Muscle layer of duodenum (tissue), 2 donors: ENCODE results near the gene PARVG.

ENCODE experiments used
- H3K27ac ChIP-seq: one replicate; pipeline ENCODE4 v1.7.0; 2013; ENCODE audit warnings: mild to moderate bottlenecking, low read length
- H3K27me3 ChIP-seq: one replicate; pipeline ENCODE4 v1.7.0; 2013; ENCODE audit warnings: low read depth, mild to moderate bottlenecking, control low read depth, low read length
- H3K36me3 ChIP-seq, 2 donors: one replicate each; pipeline ENCODE4 v1.7.0; 2013; ENCODE audit warnings: low read length in 2 of 2, control low read depth in 1 of 2, mild to moderate bottlenecking in 1 of 2; ENCODE audit not compliant: insufficient read depth in 2 of 2, control insufficient read depth in 1 of 2
- H3K4me1 ChIP-seq, 2 donors: one replicate each; pipeline ENCODE4 v1.7.0; 2013; ENCODE audit warnings: low read length in 2 of 2, mild to moderate bottlenecking in 2 of 2, control low read depth in 1 of 2, moderate library complexity in 1 of 2; ENCODE audit not compliant: insufficient read depth in 2 of 2, control insufficient read depth in 1 of 2
- H3K4me3 ChIP-seq, 2 donors: one replicate each; pipeline ENCODE4 v1.7.0; 2013; ENCODE audit warnings: low read length in 2 of 2, low read depth in 1 of 2, mild to moderate bottlenecking in 1 of 2
- H3K9me3 ChIP-seq, 2 donors: one replicate each; pipeline ENCODE4 v1.7.0; 2013; ENCODE audit warnings: low read length in 2 of 2, control low read depth in 1 of 2, mild to moderate bottlenecking in 1 of 2; ENCODE audit not compliant: control insufficient read depth in 1 of 2
- donor health status: healthy.

PARVG gene

GRCh38 chr22:44247346-44247745 lies 66.6 kb downstream of the PARVG start:
- Histone ChIP-seq H3K36me3 (peaks cover 0 to 33% of the 10 kb centered on the region in 2 donors), H3K27ac (no peak overlapping the region), H3K4me3 (no peak overlapping the region), H3K9me3 (peaks cover 0 to 12% of the 10 kb centered on the region in 2 donors), H3K27me3 (no peaks in the 10 kb centered on the region), H3K4me1 (no peaks in the 10 kb centered on the region)

- Histone ChIP-seq H3K9me3 (peaks cover 0 to 12% of the 10 kb centered on the region in 2 donors), H3K36me3 (peaks cover 0 to 33% of the 10 kb centered on the region in 2 donors)
Observed at GRCh38 chr22:44247923-44248892, 67.5 kb downstream of the PARVG start.

DNA sequence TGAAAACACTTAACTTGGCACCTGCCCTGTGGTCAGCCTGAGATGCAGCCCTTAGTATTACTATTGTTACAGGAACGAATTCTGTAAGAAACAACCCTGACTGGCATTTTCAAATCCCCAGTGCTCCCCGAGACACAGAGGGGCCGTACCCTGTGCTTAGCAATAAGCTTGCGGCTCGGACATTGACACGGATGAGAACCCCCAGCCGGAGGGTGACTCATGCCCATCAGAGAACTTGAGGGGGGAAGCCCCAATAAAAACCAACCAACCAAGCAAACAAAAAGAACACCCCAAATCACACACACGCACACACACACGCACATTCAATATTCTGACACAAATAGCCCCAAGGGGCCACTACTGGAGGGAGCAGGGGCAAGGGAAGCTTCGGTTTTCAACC lies 68.2 kb downstream of the PARVG start:
- Histone ChIP-seq H3K27ac (no peak overlapping the region), H3K4me3 (no peak overlapping the region), H3K27me3 (no peaks in the 10 kb centered on the region)

More at GRCh38 chr22:44247923-44248892, 67.5 kb downstream of the PARVG start:
- Histone ChIP-seq H3K27ac (no peak overlapping the region), H3K4me1 (no peaks in the 10 kb centered on the region), H3K27me3 (no peaks in the 10 kb centered on the region), H3K4me3 (no peak overlapping the region)

GRCh38 chr22:44249376-44250147 lies 68.8 kb downstream of the PARVG start:
- Histone ChIP-seq H3K4me3 (no peak overlapping the region), H3K36me3 (peaks cover 0 to 33% of the 10 kb centered on the region in 2 donors), H3K9me3 (peaks cover 0 to 12% of the 10 kb centered on the region in 2 donors), H3K27me3 (no peaks in the 10 kb centered on the region), H3K27ac (no peak overlapping the region), H3K4me1 (no peaks in the 10 kb centered on the region)

More for the DNA sequence above, 68.2 kb downstream of the PARVG start:
- peaks cover 0 to 33% of the 10 kb centered on the region in 2 donors for H3K36me3 ChIP-seq
- H3K9me3 ChIP-seq, result peaks cover 0 to 12% of the 10 kb centered on the region in 2 donors
- no peaks in the 10 kb centered on the region for H3K4me1 ChIP-seq

DNA sequence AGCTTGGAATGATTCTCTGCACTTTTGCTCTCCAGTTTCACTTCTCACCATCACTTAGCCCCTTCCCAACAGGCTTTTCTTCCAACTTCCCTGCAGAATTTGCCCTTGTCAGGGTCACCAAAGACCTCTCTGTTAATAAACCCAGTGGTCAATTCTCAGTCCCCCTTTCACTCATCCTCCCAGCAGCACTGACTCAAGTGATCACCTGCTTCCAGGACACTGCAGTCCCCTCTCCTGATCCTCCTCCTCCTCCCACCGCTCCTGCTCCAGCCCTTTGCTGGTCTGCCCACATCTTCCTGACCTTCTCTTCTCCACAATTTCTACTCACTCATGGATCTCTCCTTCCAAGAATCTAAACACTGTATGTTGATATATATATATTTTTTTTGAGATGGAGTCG lies 74.1 kb downstream of the PARVG start:
- Histone ChIP-seq H3K36me3 (peaks cover 0 to 8% of the 10 kb centered on the region in 2 donors), H3K4me1 (no peaks in the 10 kb centered on the region), H3K27ac (no peak overlapping the region), H3K27me3 (no peaks in the 10 kb centered on the region), H3K9me3 (peaks cover 0 to 7% of the 10 kb centered on the region in 2 donors), H3K4me3 (no peak overlapping the region)

DNA sequence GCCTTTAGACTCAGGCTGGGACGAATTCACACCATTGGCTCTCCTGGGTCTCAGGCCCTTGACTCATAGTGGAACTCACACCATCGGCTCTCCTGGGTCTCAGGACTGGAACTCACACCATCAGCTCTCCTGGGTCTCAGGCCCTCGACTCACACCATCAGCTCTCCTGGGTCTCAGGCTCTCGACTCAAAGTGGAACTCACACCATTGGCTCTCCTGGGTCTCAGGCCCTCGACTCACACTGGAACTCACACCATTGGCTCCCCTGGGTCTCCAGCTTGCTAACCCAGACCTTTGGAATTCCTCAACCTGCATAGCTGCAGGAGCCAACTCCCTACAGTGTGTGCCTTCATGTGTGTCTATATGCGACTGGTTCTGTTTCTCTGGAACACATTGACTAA lies 75.4 kb downstream of the PARVG start:
- Histone ChIP-seq H3K27ac (no peak overlapping the region), H3K27me3 (no peaks in the 10 kb centered on the region), H3K4me3 (no peak overlapping the region), H3K36me3 (no peaks in the 10 kb centered on the region), H3K4me1 (no peaks in the 10 kb centered on the region), H3K9me3 (no peaks in the 10 kb centered on the region)

DNA sequence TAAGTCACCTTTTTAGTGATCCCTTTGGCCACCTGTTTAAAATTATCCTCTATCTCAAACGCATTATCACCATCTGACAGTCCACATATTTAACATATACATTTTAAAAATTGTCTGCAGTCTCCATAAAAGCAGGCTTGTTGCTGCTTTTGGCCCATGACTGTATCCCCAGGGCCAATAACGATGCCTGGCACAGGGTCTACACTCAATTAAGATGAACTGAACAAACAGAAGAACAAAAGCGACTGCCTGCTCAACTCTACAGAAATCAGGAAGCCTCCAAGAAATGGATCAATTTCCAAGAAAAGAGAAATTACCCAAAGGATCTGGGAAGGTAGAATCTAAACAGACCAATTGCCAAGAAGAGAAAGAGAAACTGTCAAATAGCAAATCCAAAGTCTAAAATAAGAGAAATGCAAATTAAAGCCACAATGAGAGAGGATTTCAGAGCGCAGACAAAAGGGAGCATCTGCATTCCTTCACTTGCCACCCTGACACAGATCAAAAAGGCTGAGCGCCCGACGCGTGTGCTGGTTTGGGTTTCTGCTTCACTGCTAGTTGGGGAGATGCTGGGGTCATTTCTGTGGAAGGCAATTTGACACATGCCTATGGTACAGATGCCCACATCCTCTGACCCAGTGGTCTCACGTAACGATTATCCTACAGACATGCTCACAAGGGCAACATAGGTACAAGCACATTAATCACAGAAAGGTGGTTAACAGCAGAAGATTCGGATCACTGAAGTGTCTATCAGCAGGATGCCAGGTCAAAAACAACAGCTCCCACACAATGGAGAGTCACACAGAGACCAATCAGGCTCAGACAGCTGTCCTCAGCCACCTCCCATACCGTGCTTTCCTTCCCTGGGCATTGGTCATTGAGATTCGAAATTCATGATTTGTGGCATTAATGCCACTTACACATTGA lies 76.1 kb downstream of the PARVG start:
- H3K27ac ChIP-seq, result no peak overlapping the region
- H3K9me3 ChIP-seq, result no peaks in the 10 kb centered on the region
- no peaks in the 10 kb centered on the region for H3K36me3 ChIP-seq
- peaks cover 0 to under 1% of the 10 kb centered on the region in 2 donors for H3K4me1 ChIP-seq
- H3K27me3 ChIP-seq, result no peaks in the 10 kb centered on the region
- no peak overlapping the region for H3K4me3 ChIP-seq
